ENCODE measurements around the gene RCAN1.
A peak's percentile ranks its signal among the peaks of the same experiment; 100 is the strongest.

The RCAN1 gene

GRCh38 chr21:34520281-34520680 is 94.6 kb downstream of the RCAN1 start:
- Histone ChIP-seq H3K4me1 (ENCODE audit: control insufficient read depth, insufficient read depth, low read length) (peaks cover 12% of the 10 kb centered on the region), H3K4me3 (ENCODE audit: low read length) (no peak overlapping the region), H3K9ac (ENCODE audit: low read length) (no peak overlapping the region), H3K27me3 (replicated peaks; ENCODE audit: control insufficient read depth, insufficient read depth, low read length) (no peaks in the 10 kb centered on the region), H3K9me3 (ENCODE audit: control insufficient read depth, low read length) (no peaks in the 10 kb centered on the region), H3K36me3 (ENCODE audit: control insufficient read depth, insufficient read depth, low read length, severe bottlenecking) (peaks cover 57% of the 10 kb centered on the region)
- DNase-seq (ENCODE audit: low read depth): no peak

- DNase-seq (ENCODE audit: low read depth): no peak
- Histone ChIP-seq H3K9me3 (ENCODE audit: control insufficient read depth, low read length) (no peaks in the 10 kb centered on the region), H3K4me1 (ENCODE audit: control insufficient read depth, insufficient read depth, low read length) (peaks cover 6% of the 10 kb centered on the region), H3K36me3 (ENCODE audit: control insufficient read depth, insufficient read depth, low read length, severe bottlenecking) (peaks cover 57% of the 10 kb centered on the region), H3K9ac (ENCODE audit: low read length) (no peak overlapping the region), H3K27me3 (replicated peaks; ENCODE audit: control insufficient read depth, insufficient read depth, low read length) (no peaks in the 10 kb centered on the region), H3K4me3 (ENCODE audit: low read length) (no peak overlapping the region)
These were observed 95.2 kb downstream of the RCAN1 start for GRCh38 chr21:34519694-34520093.

GRCh38 chr21:34519016-34519415 is 95.9 kb downstream of the RCAN1 start:
- H3K9me3 ChIP-seq (ENCODE audit: control insufficient read depth, low read length): no peaks in the 10 kb centered on the region
- DNase-seq (ENCODE audit: low read depth): no peak
- H3K36me3 ChIP-seq (ENCODE audit: control insufficient read depth, insufficient read depth, low read length, severe bottlenecking): peaks cover 57% of the 10 kb centered on the region

GRCh38 chr21:34518301-34518700 is 96.6 kb downstream of the RCAN1 start:
- DNase-seq (ENCODE audit: low read depth): peak; percentile 38
- H3K27me3 ChIP-seq (replicated peaks; ENCODE audit: control insufficient read depth, insufficient read depth, low read length): no peaks in the 10 kb centered on the region

More at GRCh38 chr21:34519016-34519415, 95.9 kb downstream of the RCAN1 start:
- H3K9ac ChIP-seq (ENCODE audit: low read length): no peak overlapping the region
- no peak overlapping the region for H3K4me3 ChIP-seq (ENCODE audit: low read length)
- H3K4me1 ChIP-seq (ENCODE audit: control insufficient read depth, insufficient read depth, low read length): no peaks in the 10 kb centered on the region
- no peaks in the 10 kb centered on the region for H3K27me3 ChIP-seq (replicated peaks; ENCODE audit: control insufficient read depth, insufficient read depth, low read length)

GRCh38 chr21:34517491-34518245 is 97.2 kb downstream of the RCAN1 start:
- no peak overlapping the region for H3K4me3 ChIP-seq (ENCODE audit: low read length)
- H3K36me3 ChIP-seq (ENCODE audit: control insufficient read depth, insufficient read depth, low read length, severe bottlenecking): peaks cover 50% of the 10 kb centered on the region
- H3K4me1 ChIP-seq (ENCODE audit: control insufficient read depth, insufficient read depth, low read length): peaks cover 4% of the 10 kb centered on the region
- no peak overlapping the region for H3K9ac ChIP-seq (ENCODE audit: low read length)
- H3K9me3 ChIP-seq (ENCODE audit: control insufficient read depth, low read length): no peaks in the 10 kb centered on the region
- H3K27me3 ChIP-seq (replicated peaks; ENCODE audit: control insufficient read depth, insufficient read depth, low read length): no peaks in the 10 kb centered on the region
- DNase-seq (ENCODE audit: low read depth): no peak

More at GRCh38 chr21:34518301-34518700, 96.6 kb downstream of the RCAN1 start:
- no peaks in the 10 kb centered on the region for H3K4me1 ChIP-seq (ENCODE audit: control insufficient read depth, insufficient read depth, low read length)
- H3K9ac ChIP-seq (ENCODE audit: low read length): no peak overlapping the region
- H3K4me3 ChIP-seq (ENCODE audit: low read length): no peak overlapping the region
- peaks cover 54% of the 10 kb centered on the region for H3K36me3 ChIP-seq (ENCODE audit: control insufficient read depth, insufficient read depth, low read length, severe bottlenecking)
- H3K9me3 ChIP-seq (ENCODE audit: control insufficient read depth, low read length): no peaks in the 10 kb centered on the region

GRCh38 chr21:34517039-34517438 is 97.9 kb downstream of the RCAN1 start:
- H3K36me3 ChIP-seq (ENCODE audit: control insufficient read depth, insufficient read depth, low read length, severe bottlenecking): peaks cover 50% of the 10 kb centered on the region
- no peaks in the 10 kb centered on the region for H3K9me3 ChIP-seq (ENCODE audit: control insufficient read depth, low read length)
- no peak overlapping the region for H3K9ac ChIP-seq (ENCODE audit: low read length)
- H3K4me1 ChIP-seq (ENCODE audit: control insufficient read depth, insufficient read depth, low read length): peaks cover 11% of the 10 kb centered on the region
- no peak overlapping the region for H3K4me3 ChIP-seq (ENCODE audit: low read length)
- no peaks in the 10 kb centered on the region for H3K27me3 ChIP-seq (replicated peaks; ENCODE audit: control insufficient read depth, insufficient read depth, low read length)
- DNase-seq (ENCODE audit: low read depth): no peak

- Histone ChIP-seq H3K9me3 (ENCODE audit: control insufficient read depth, low read length) (no peaks in the 10 kb centered on the region), H3K27me3 (replicated peaks; ENCODE audit: control insufficient read depth, insufficient read depth, low read length) (no peaks in the 10 kb centered on the region), H3K9ac (ENCODE audit: low read length) (no peak overlapping the region), H3K4me1 (ENCODE audit: control insufficient read depth, insufficient read depth, low read length) (peaks cover 22% of the 10 kb centered on the region), H3K4me3 (ENCODE audit: low read length) (no peak overlapping the region), H3K36me3 (ENCODE audit: control insufficient read depth, insufficient read depth, low read length, severe bottlenecking) (peaks cover 29% of the 10 kb centered on the region)
- no peak for DNase-seq (ENCODE audit: low read depth)
These were observed 100.3 kb downstream of the RCAN1 start for GRCh38 chr21:34514576-34515115.

- Histone ChIP-seq H3K4me3 (ENCODE audit: low read length) (no peak overlapping the region), H3K36me3 (ENCODE audit: control insufficient read depth, insufficient read depth, low read length, severe bottlenecking) (peaks cover 22% of the 10 kb centered on the region), H3K9ac (ENCODE audit: low read length) (no peak overlapping the region), H3K27me3 (replicated peaks; ENCODE audit: control insufficient read depth, insufficient read depth, low read length) (no peaks in the 10 kb centered on the region), H3K4me1 (ENCODE audit: control insufficient read depth, insufficient read depth, low read length) (peaks cover 22% of the 10 kb centered on the region), H3K9me3 (ENCODE audit: control insufficient read depth, low read length) (no peaks in the 10 kb centered on the region)
- peak; percentile 52 for DNase-seq (ENCODE audit: low read depth)
These were observed 101.7 kb downstream of the RCAN1 start for GRCh38 chr21:34513129-34513675.

- DNase-seq (ENCODE audit: low read depth): peak; percentile 65
- H3K4me3 ChIP-seq (ENCODE audit: low read length): no peak within 1 kb of the TSS
- no peak within 1 kb of the TSS for H3K9ac ChIP-seq (ENCODE audit: low read length)
- H3K4me1 ChIP-seq (ENCODE audit: control insufficient read depth, insufficient read depth, low read length): peaks cover 22% of the 10 kb centered on the region
- peaks cover 10% of the 10 kb centered on the region for H3K36me3 ChIP-seq (ENCODE audit: control insufficient read depth, insufficient read depth, low read length, severe bottlenecking)
- H3K9me3 ChIP-seq (ENCODE audit: control insufficient read depth, low read length): no peaks in the 10 kb centered on the region
- no peaks in the 10 kb centered on the region for H3K27me3 ChIP-seq (replicated peaks; ENCODE audit: control insufficient read depth, insufficient read depth, low read length)
These were observed 103.0 kb downstream of the RCAN1 start, which contains the start of gene KCNE1 for GRCh38 chr21:34511787-34512455. Gene KCNE1, minus strand, starts transcription at chr21:34512210. Its CDS starts 62,576 bp downstream, at chr21:34449634.

GRCh38 chr21:34511181-34511580 is 103.7 kb downstream of the RCAN1 start:
- peaks cover 22% of the 10 kb centered on the region for H3K4me1 ChIP-seq (ENCODE audit: control insufficient read depth, insufficient read depth, low read length)
- no peak for DNase-seq (ENCODE audit: low read depth)
- no peaks in the 10 kb centered on the region for H3K27me3 ChIP-seq (replicated peaks; ENCODE audit: control insufficient read depth, insufficient read depth, low read length)
- peaks cover 3% of the 10 kb centered on the region for H3K36me3 ChIP-seq (ENCODE audit: control insufficient read depth, insufficient read depth, low read length, severe bottlenecking)
- no peak overlapping the region for H3K4me3 ChIP-seq (ENCODE audit: low read length)
- H3K9me3 ChIP-seq (ENCODE audit: control insufficient read depth, low read length): no peaks in the 10 kb centered on the region
- no peak overlapping the region for H3K9ac ChIP-seq (ENCODE audit: low read length)

Measured in adipocyte (in vitro differentiated cells).